GM23338 (cell line): ENCODE measurements around the gene TBC1D10B. TPM values are rescaled to one million over a fixed set of nuclear protein-coding genes. Genes with fewer than 3 reads are reported as not detected.

Source experiments
- ATAC-seq: fragments of 200-7000 bp; cut with Tn5 transposase; 3 replicates; pipeline ENCODE4 v1.9.1; 2020
- DNase-seq: peaks from one replicate; pipeline ENCODE4 v3.0.0-alpha.2; 2015; ENCODE audit warnings: low spot score
- H2AFZ ChIP-seq: fragments of 200-600 bp; sonication (generic); 2 replicates; pipeline ENCODE4 v1.8.0; 2016; ENCODE audit warnings: antibody characterized with exemption, mild to moderate bottlenecking, moderate library complexity
- H3F3A ChIP-seq: fragments of 200-600 bp; sonication (generic); replicated peaks from 2 replicates; pipeline ENCODE4 v1.8.0; 2017; ENCODE audit warnings: antibody characterized with exemption, mixed run types, low read depth
- H3K27ac ChIP-seq: fragments of 200-600 bp; sonication (generic); 2 replicates; pipeline ENCODE4 v1.6.1; 2016; ENCODE audit warnings: low read depth
- H3K27me3 ChIP-seq: fragments of 200-600 bp; sonication (generic); 2 replicates; pipeline ENCODE4 v1.8.0; 2016; ENCODE audit warnings: mild to moderate bottlenecking, mixed run types, moderate library complexity; ENCODE audit not compliant: insufficient read depth
- H3K36me3 ChIP-seq: fragments of 200-600 bp; sonication (generic); 2 replicates; pipeline ENCODE4 v1.8.0; 2016; ENCODE audit warnings: mild to moderate bottlenecking; ENCODE audit not compliant: insufficient read depth
- H3K4me1 ChIP-seq: fragments of 200-600 bp; sonication (generic); 2 replicates; pipeline ENCODE4 v1.8.0; 2016; ENCODE audit warnings: mild to moderate bottlenecking, moderate library complexity; ENCODE audit not compliant: insufficient read depth
- H3K4me2 ChIP-seq: fragments of 200-600 bp; sonication (generic); 2 replicates; pipeline ENCODE4 v1.7.1; 2017; ENCODE audit warnings: mixed run types
- H3K4me3 ChIP-seq: fragments of 200-600 bp; sonication (generic); 2 replicates; pipeline ENCODE4 v1.6.1; 2016; ENCODE audit warnings: mixed run types
- H3K79me2 ChIP-seq: fragments of 200-600 bp; sonication (generic); replicated peaks from 2 replicates; pipeline ENCODE4 v1.8.0; 2017; ENCODE audit warnings: mild to moderate bottlenecking; ENCODE audit not compliant: insufficient read depth
- H3K9me2 ChIP-seq: fragments of 200-600 bp; sonication (generic); 2 replicates; pipeline ENCODE4 v1.8.0; 2017; ENCODE audit not compliant: insufficient read depth
- H4K20me1 ChIP-seq: fragments of 200-600 bp; sonication (generic); replicated peaks from 2 replicates; pipeline ENCODE4 v1.8.0; 2017; ENCODE audit warnings: mild to moderate bottlenecking; ENCODE audit not compliant: insufficient read depth
- H3K27ac Mint-ChIP-seq: 2 replicates; pipeline ENCODE4 v1.8.0; 2020; ENCODE audit warnings: inconsistent platforms, mild to moderate bottlenecking, moderate library complexity, mixed read lengths
- H3K27me3 Mint-ChIP-seq: 3 replicates; pipeline ENCODE4 v1.8.0; 2022; ENCODE audit warnings: low read depth, mild to moderate bottlenecking, moderate library complexity, mixed read lengths, inconsistent platforms; ENCODE audit not compliant: insufficient read depth, poor library complexity
- H3K36me3 Mint-ChIP-seq: 3 replicates; pipeline ENCODE4 v1.8.0; 2021; ENCODE audit warnings: low read depth, mild to moderate bottlenecking, inconsistent platforms, moderate library complexity, mixed read lengths
- H3K4me1 Mint-ChIP-seq: 3 replicates; pipeline ENCODE4 v1.8.0; 2020; ENCODE audit warnings: mild to moderate bottlenecking, inconsistent platforms, mixed read lengths
- H3K4me3 Mint-ChIP-seq: 3 replicates; pipeline ENCODE4 v1.8.0; 2021; ENCODE audit warnings: moderate library complexity, mild to moderate bottlenecking, inconsistent platforms, mixed read lengths
- H3K9me3 Mint-ChIP-seq: 3 replicates; pipeline ENCODE4 v1.8.0; 2020; ENCODE audit warnings: moderate library complexity, mild to moderate bottlenecking, inconsistent platforms, mixed read lengths
- CREB1 ChIP-seq: fragments of 250-450 bp; sonication (Bioruptor Pico); IDR thresholded peaks from 2 replicates; pipeline ENCODE4 v1.5.0; 2020; ENCODE audit warnings: low read depth, mild to moderate bottlenecking, moderate library complexity
- EZH2 ChIP-seq: fragments of 200-600 bp; sonication (generic); IDR thresholded peaks from one replicate; pipeline ENCODE4 v1.8.0; 2017; ENCODE audit warnings: antibody characterized with exemption, mild to moderate bottlenecking, low read depth; ENCODE audit not compliant: unreplicated experiment
- EZH2phosphoT487 ChIP-seq: fragments of 200-600 bp; sonication (generic); IDR thresholded peaks from one replicate; pipeline ENCODE4 v1.8.1; 2018; ENCODE audit warnings: antibody characterized with exemption; ENCODE audit not compliant: unreplicated experiment
- NANOG ChIP-seq: IDR thresholded peaks from 2 replicates; pipeline ENCODE4 v1.6.1; 2016; ENCODE audit warnings: antibody characterized with exemption, borderline replicate concordance
- POLR2AphosphoS5 ChIP-seq: IDR thresholded peaks from 2 replicates; pipeline ENCODE4 v1.6.1; 2016; ENCODE audit warnings: antibody characterized with exemption, low read depth
- REST ChIP-seq: IDR thresholded peaks from one replicate; pipeline ENCODE4 v1.6.1; 2018; ENCODE audit warnings: antibody characterized with exemption; ENCODE audit not compliant: unreplicated experiment
- STAT1 ChIP-seq: IDR thresholded peaks from one replicate; pipeline ENCODE4 v1.6.1; 2016; ENCODE audit warnings: antibody characterized with exemption; ENCODE audit not compliant: unreplicated experiment
- ZNF114 ChIP-seq: fragments of 250-450 bp; sonication (Bioruptor Pico); IDR thresholded peaks from 2 replicates; pipeline ENCODE4 v1.5.0; 2020; ENCODE audit warnings: mild to moderate bottlenecking, moderate library complexity
- ZNF331 ChIP-seq: fragments of 250-450 bp; sonication (Bioruptor Pico); IDR thresholded peaks from 2 replicates; pipeline ENCODE4 v1.5.0; 2020; ENCODE audit warnings: low read depth, mild to moderate bottlenecking, moderate library complexity
- ZNF462 ChIP-seq: fragments of 250-450 bp; sonication (Bioruptor Pico); IDR thresholded peaks from 2 replicates; pipeline ENCODE4 v1.5.0; 2020; ENCODE audit warnings: mild to moderate bottlenecking, moderate library complexity
- polyA plus RNA-seq: library from polyadenylated mRNA; unstranded; fragments of >200 nt; fragmentation: Nextera tagmentation; extraction: Ambion mirVana; gene quantifications from 2 replicates; pipeline ENCODE4 v1.2.1, GENCODE V29; 2016
- total RNA-seq: library from RNA; depleted of rRNA; stranded (reverse); fragments of >200 nt; shearing (Covaris generic); gene quantifications from 2 replicates; pipeline ENCODE4 v1.2.3, GENCODE V29; 2014
- TF ChIP-seq, protein P1 (sequence below): IDR thresholded peaks from 2 replicates; pipeline ENCODE4 v1.6.1; 2016; ENCODE audit warnings: antibody characterized with exemption
- TF ChIP-seq, protein P2 (sequence below), 2 experiments: fragments of 200-600 bp in 1 of 2; sonication (generic) in 1 of 2; conservative IDR thresholded peaks; 2 replicates each; pipeline versions ENCODE4 v1.5.1 to v1.6.1; 2016 to 2017; ENCODE audit warnings: antibody characterized with exemption in 2 of 2, low read depth in 2 of 2, mild to moderate bottlenecking in 2 of 2, moderate library complexity in 1 of 2

Gene TBC1D10B
- total and polyA plus RNA-seq, 2 experiments from 2014 or later: 13.3 to 30.8 TPM

DNA sequence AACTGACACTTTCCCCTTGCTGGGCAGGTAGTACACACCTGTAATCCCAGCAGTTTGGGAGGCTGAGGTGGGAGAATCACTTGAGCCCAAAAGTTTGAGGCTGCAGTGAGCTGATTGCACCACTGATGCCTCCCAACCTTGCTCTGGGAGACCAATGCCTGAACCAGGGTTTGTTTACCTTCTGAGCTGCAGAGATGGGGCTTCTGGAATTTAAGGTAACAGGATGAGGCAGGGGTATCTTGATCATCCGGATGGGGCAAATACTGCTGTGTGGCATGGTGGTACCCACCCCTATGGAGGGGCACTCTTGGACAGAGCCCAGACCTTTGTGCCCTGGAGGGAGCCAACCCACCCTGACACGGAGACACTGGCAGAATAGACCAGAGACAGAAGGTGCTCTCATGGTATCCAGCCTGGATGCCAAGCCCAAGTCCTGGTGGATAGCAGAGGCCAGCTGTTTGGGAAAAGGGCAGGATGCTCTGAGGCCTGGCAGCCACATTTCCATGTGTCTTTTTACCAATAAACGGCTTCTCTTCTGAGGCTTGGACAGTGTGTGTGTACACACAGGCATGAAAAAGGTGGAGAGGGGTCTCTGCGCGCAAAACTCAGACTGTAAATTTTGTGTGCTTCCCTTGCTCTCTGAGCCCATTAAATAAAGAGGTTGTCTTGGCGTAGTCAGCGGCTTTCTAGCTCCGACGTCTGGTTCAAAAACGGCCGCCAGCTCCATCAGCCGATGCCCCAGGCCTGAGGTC lies 29.3 kb upstream of the TBC1D10B start:
- Histone ChIP-seq H3K4me1 (peaks cover 24% of the 10 kb centered on the region), H3K79me2 (peaks cover 20% of the 10 kb centered on the region), H2AFZ (no peak overlapping the region), H3K27ac (peak overlapping the region; percentile 90), H4K20me1 (peaks cover 15% of the 10 kb centered on the region; the same call in 1 of the 2 replicates), H3K4me2 (peak overlapping the region; percentile 87), H3F3A (peaks cover 51% of the 10 kb centered on the region), H3K36me3 (peaks cover 9% of the 10 kb centered on the region; the same call in 1 of the 2 replicates), H3K27me3 (no peaks in the 10 kb centered on the region), H3K9me2 (no peaks in the 10 kb centered on the region), H3K4me3 (peak overlapping the region; percentile 59)
- peak overlapping the region; percentile 99 for H3K27ac Mint-ChIP-seq
- TF ChIP-seq POLR2AphosphoS5 (no peak), ZNF114 (CRISPR knock-in tag) (no peak), EZH2 (no peak), EZH2phosphoT487 (no peak), ZNF462 (CRISPR knock-in tag) (no peak), REST (no peak), STAT1 (no peak), NANOG (no peak), ZNF331 (CRISPR knock-in tag) (no peak), CREB1 (no peak)
- TF ChIP-seq, protein P1, sequence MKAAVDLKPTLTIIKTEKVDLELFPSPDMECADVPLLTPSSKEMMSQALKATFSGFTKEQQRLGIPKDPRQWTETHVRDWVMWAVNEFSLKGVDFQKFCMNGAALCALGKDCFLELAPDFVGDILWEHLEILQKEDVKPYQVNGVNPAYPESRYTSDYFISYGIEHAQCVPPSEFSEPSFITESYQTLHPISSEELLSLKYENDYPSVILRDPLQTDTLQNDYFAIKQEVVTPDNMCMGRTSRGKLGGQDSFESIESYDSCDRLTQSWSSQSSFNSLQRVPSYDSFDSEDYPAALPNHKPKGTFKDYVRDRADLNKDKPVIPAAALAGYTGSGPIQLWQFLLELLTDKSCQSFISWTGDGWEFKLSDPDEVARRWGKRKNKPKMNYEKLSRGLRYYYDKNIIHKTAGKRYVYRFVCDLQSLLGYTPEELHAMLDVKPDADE: no peak
- TF ChIP-seq, protein P2, sequence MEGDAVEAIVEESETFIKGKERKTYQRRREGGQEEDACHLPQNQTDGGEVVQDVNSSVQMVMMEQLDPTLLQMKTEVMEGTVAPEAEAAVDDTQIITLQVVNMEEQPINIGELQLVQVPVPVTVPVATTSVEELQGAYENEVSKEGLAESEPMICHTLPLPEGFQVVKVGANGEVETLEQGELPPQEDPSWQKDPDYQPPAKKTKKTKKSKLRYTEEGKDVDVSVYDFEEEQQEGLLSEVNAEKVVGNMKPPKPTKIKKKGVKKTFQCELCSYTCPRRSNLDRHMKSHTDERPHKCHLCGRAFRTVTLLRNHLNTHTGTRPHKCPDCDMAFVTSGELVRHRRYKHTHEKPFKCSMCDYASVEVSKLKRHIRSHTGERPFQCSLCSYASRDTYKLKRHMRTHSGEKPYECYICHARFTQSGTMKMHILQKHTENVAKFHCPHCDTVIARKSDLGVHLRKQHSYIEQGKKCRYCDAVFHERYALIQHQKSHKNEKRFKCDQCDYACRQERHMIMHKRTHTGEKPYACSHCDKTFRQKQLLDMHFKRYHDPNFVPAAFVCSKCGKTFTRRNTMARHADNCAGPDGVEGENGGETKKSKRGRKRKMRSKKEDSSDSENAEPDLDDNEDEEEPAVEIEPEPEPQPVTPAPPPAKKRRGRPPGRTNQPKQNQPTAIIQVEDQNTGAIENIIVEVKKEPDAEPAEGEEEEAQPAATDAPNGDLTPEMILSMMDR (conservative IDR thresholded peaks at IDR 0.05; ENCODE audit: low read depth in 2 of 2): no peak
- ATAC-seq (no peak), DNase-seq (no peak)
- H3K4me1 Mint-ChIP-seq: peaks cover 29% of the 10 kb centered on the region
- H3K4me3 Mint-ChIP-seq: peak overlapping the region; percentile 85
- peaks cover 18% of the 10 kb centered on the region for H3K27me3 Mint-ChIP-seq
- no peaks in the 10 kb centered on the region for H3K9me3 Mint-ChIP-seq
- H3K36me3 Mint-ChIP-seq: peaks cover 35% of the 10 kb centered on the region
